ENCODE data around the gene NAA20. TPM values are rescaled to one million over a fixed set of nuclear protein-coding genes. Genes with fewer than 3 reads are reported as not detected.
A peak's percentile ranks its signal among the peaks of the same experiment; 100 is the strongest.

Gene NAA20
- 10 to 100 TPM; 32.6 to 47.2 (median 44.5) TPM for total RNA-seq

DNA sequence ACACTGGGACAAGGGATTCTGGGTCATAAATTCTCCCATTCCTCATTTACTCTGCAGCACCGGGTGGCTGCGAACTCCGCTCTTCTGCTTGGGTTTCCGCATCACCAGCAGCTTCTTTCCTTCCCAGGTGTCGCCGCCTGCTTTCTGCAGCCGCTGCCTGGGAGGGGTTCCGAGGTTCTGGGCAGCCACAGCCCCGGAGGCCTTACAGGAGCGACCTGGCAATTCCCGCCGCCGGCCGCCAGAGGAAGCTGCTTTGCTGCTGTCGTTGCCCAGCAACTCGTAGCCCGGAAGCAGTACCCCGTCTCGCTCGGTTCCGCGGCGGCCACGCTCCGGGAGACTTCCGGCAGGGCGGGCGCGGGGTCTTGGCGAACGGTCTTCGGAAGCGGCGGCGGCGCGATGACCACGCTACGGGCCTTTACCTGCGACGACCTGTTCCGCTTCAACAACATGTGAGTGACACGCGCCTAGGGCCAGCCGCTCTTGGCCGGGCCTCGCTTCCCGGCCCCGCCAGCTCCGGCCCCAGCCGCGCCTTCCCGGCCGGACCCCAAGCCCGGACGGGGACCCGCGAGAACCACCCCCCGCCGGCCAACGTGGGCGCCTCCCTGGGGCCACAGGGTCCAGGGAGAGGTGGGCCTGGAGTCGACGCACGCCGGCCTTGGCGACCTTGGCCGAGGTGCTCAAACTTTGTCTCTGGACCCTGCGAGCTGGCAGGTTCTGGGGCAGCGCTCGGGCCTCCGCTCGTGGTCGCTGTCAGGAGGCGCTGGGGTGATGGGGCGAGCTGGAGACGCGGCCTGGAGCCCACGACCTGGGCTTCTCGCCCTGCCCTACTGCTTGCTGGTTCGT, at the start of gene NAA20:
Gene NAA20 (plus strand): TSS at position 362 of the 843 bp plus-strand sequence. CDS start 35 bp downstream, at position 397.
- H3K9me3 ChIP-seq = no peaks in the 10 kb centered on the region
- H3K4me1 ChIP-seq = peaks cover 0 to 14% of the 10 kb centered on the region in 2 donors
- peak; percentile 27 for TF ChIP-seq POLR2A (IDR thresholded peaks at IDR 0.05)
- peak in 1 of 3 donors; percentile 76 for TF ChIP-seq POLR2AphosphoS5 (IDR thresholded peaks at IDR 0.05)
- TF ChIP-seq, protein P1, sequence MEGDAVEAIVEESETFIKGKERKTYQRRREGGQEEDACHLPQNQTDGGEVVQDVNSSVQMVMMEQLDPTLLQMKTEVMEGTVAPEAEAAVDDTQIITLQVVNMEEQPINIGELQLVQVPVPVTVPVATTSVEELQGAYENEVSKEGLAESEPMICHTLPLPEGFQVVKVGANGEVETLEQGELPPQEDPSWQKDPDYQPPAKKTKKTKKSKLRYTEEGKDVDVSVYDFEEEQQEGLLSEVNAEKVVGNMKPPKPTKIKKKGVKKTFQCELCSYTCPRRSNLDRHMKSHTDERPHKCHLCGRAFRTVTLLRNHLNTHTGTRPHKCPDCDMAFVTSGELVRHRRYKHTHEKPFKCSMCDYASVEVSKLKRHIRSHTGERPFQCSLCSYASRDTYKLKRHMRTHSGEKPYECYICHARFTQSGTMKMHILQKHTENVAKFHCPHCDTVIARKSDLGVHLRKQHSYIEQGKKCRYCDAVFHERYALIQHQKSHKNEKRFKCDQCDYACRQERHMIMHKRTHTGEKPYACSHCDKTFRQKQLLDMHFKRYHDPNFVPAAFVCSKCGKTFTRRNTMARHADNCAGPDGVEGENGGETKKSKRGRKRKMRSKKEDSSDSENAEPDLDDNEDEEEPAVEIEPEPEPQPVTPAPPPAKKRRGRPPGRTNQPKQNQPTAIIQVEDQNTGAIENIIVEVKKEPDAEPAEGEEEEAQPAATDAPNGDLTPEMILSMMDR (IDR thresholded peaks at IDR 0.05) = peak; percentile 89 to 94 (median 93)
- no peaks in the 10 kb centered on the region for H3K27me3 ChIP-seq
- peak within 1 kb of the TSS; percentile 80 to 84 for H3K27ac ChIP-seq
- DNase-seq (ENCODE audit: low spot score in 2 of 2) = peak; percentile 89 to 94
- H3K36me3 ChIP-seq = no peaks in the 10 kb centered on the region
- H3K4me3 ChIP-seq = peak within 1 kb of the TSS; percentile 92 to 99 (median 97)
- intact Hi-C loops (cut with DNase I; ENCODE audit: low total_unique reads) = no loop called here

DNA sequence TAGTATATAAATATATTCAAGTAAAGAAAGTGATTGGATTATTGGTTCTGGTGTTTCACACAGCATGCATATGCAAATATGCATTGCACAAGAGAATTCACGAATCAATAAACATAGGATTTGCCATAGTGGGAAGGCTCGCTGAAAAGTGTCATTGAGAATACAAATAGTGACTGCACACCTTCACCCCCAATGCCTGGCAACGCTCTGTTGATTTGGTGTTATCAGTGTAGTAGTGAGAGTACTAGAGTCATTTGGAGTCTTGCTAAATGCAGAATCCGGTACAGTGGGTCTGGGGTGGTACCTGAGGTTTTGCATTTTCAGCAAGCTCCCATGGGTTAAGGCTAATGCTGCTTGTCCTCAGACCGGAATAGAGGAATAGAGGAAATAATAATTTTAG, 49.7 kb upstream of the NAA20 start:
- H3K9me3 ChIP-seq = no peaks in the 10 kb centered on the region
- H3K4me3 ChIP-seq = no peak overlapping the region
- no peaks in the 10 kb centered on the region for H3K36me3 ChIP-seq
- H3K27me3 ChIP-seq = no peaks in the 10 kb centered on the region
- H3K4me1 ChIP-seq = peaks cover 0 to 8% of the 10 kb centered on the region in 2 donors
- intact Hi-C loops (cut with DNase I; ENCODE audit: low total_unique reads) = no loop called here
- no peak for TF ChIP-seq POLR2AphosphoS5 (IDR thresholded peaks at IDR 0.05)
- no peak for TF ChIP-seq POLR2A (IDR thresholded peaks at IDR 0.05)
- TF ChIP-seq, protein P1 (IDR thresholded peaks at IDR 0.05) = no peak
- no peak overlapping the region for H3K27ac ChIP-seq
- DNase-seq (ENCODE audit: low spot score in 2 of 2) = no peak

GRCh38 chr20:19968028-19968427, 49.1 kb upstream of the NAA20 start:
- no peaks in the 10 kb centered on the region for H3K9me3 ChIP-seq
- no peak for TF ChIP-seq POLR2AphosphoS5 (IDR thresholded peaks at IDR 0.05)
- no peak for TF ChIP-seq POLR2A (IDR thresholded peaks at IDR 0.05)
- TF ChIP-seq, protein P1 (IDR thresholded peaks at IDR 0.05) = no peak
- H3K4me1 ChIP-seq = peaks cover 0 to 8% of the 10 kb centered on the region in 2 donors
- no peak overlapping the region for H3K27ac ChIP-seq
- H3K27me3 ChIP-seq = no peaks in the 10 kb centered on the region
- no peak overlapping the region for H3K4me3 ChIP-seq
- no peak for DNase-seq (ENCODE audit: low spot score in 2 of 2)
- no peaks in the 10 kb centered on the region for H3K36me3 ChIP-seq
- intact Hi-C loops (cut with DNase I; ENCODE audit: low total_unique reads) = no loop called here

GRCh38 chr20:19968466-19969073, 48.6 kb upstream of the NAA20 start:
- TF ChIP-seq POLR2AphosphoS5 (IDR thresholded peaks at IDR 0.05) = no peak
- no peak for TF ChIP-seq POLR2A (IDR thresholded peaks at IDR 0.05)
- TF ChIP-seq, protein P1 (IDR thresholded peaks at IDR 0.05) = no peak
- intact Hi-C loops (cut with DNase I; ENCODE audit: low total_unique reads) = no loop called here
- DNase-seq (ENCODE audit: low spot score in 2 of 2) = no peak
- Histone ChIP-seq H3K27me3 (no peaks in the 10 kb centered on the region), H3K9me3 (no peaks in the 10 kb centered on the region), H3K36me3 (no peaks in the 10 kb centered on the region), H3K4me3 (no peak overlapping the region), H3K4me1 (peaks cover 0 to 13% of the 10 kb centered on the region in 2 donors), H3K27ac (peak overlapping the region; percentile 50 to 65)

DNA sequence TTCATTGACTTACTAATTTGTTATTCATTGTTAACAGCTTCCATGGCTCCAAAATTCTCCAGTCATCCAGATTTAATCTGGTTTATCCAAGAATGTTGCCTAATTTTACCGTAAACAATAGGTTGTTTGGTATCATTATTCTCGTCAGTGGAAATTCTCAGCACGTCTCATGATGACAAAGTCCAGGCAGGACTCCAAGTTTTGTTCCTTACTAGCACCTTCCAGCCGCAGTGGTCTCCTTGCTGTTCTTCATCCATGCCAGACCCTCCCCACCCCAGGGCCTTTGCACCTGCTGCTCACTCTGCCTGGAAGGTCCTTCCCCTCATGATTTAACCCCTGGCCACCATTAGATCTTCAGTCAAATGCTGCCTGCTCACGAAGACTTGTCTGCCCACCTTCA, 48.1 kb upstream of the NAA20 start:
- Histone ChIP-seq H3K27me3 (no peaks in the 10 kb centered on the region), H3K4me3 (no peak overlapping the region), H3K27ac (peak overlapping the region; percentile 50 to 65), H3K36me3 (no peaks in the 10 kb centered on the region), H3K9me3 (no peaks in the 10 kb centered on the region), H3K4me1 (peaks cover 2 to 19% of the 10 kb centered on the region in 2 donors)
- TF ChIP-seq, protein P1 (IDR thresholded peaks at IDR 0.05) = no peak
- TF ChIP-seq POLR2AphosphoS5 (IDR thresholded peaks at IDR 0.05) = no peak
- TF ChIP-seq POLR2A (IDR thresholded peaks at IDR 0.05) = no peak
- DNase-seq (ENCODE audit: low spot score in 2 of 2) = no peak
- intact Hi-C loops (cut with DNase I; ENCODE audit: low total_unique reads) = no loop called here

All from breast epithelium (tissue), 4 donors.